AG09309 (cell line): ENCODE measurements around the gene OBP2A.
"Not testable (repeated sequence)": the region's sequence is repeated elsewhere in the genome, so short reads cannot be mapped to it uniquely, and the experiment has no call there.

Source experiments
- DNase-seq: peaks from one replicate; pipeline ENCODE4 v3.0.0-alpha.2; 2010; ENCODE audit warnings: low read depth
- H3K4me3 ChIP-seq: 2 replicates; pipeline ENCODE4 v1.5.1; 2011; ENCODE audit warnings: mild to moderate bottlenecking, low read depth, low read length, moderate library complexity; ENCODE audit not compliant: control insufficient read depth
- CTCF ChIP-seq: IDR thresholded peaks from 2 replicates; pipeline ENCODE4 v1.5.1; 2011; ENCODE audit warnings: mild to moderate bottlenecking, low read depth, low read length, inconsistent platforms; ENCODE audit not compliant: insufficient read depth, control insufficient read depth; ENCODE audit errors: missing control alignments

OBP2A gene

GRCh38 chr9:135547756-135548736 lies 2.1 kb downstream of the OBP2A start:
- TF ChIP-seq CTCF: no peak
- no peak for DNase-seq

GRCh38 chr9:135549478-135550343 lies 3.8 kb downstream of the OBP2A start:
- H3K4me3 ChIP-seq, DNase-seq: not testable (repeated sequence)

More at GRCh38 chr9:135547756-135548736, 2.1 kb downstream of the OBP2A start:
- no peak overlapping the region for H3K4me3 ChIP-seq

- H3K4me3 ChIP-seq: no peak overlapping the region
- DNase-seq: no peak
- no peak for TF ChIP-seq CTCF
Measured at GRCh38 chr9:135550344-135550918, 4.5 kb downstream of the OBP2A start.

DNA sequence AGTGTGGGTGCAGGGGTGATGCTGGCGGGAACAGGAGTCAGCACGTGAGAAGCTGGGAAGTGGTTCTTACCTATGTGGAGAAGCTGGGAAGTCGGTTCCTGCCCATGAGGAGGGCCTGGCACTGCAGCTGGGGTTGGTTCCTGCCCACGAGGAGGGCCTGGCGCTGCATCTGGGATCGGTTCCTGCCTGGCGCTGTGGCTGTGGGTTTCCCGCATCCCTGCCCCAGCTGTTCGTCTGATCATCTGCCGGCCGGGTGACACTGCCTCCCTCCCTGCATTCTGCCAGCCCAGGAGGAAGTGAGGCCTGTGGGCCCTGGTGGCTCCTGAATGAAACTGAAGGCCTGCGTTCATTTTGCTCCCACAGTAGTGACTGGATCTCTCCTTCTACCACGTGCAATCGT lies 5.1 kb downstream of the OBP2A start:
- no peak for TF ChIP-seq CTCF
- no peak for DNase-seq
- H3K4me3 ChIP-seq: no peak overlapping the region

- H3K4me3 ChIP-seq: no peak overlapping the region
- no peak for DNase-seq
- no peak for TF ChIP-seq CTCF
Measured at GRCh38 chr9:135551456-135551855, 5.5 kb downstream of the OBP2A start.

- DNase-seq: no peak
- no peak for TF ChIP-seq CTCF
- H3K4me3 ChIP-seq: no peak overlapping the region
Measured at GRCh38 chr9:135552021-135552697, 6.2 kb downstream of the OBP2A start.
